H1 (cell line): ENCODE data around the gene GRM8. TPM values are rescaled to one million over a fixed set of nuclear protein-coding genes. Genes with fewer than 3 reads are reported as not detected.

ENCODE experiments used
- CEBPB ChIP-seq: IDR thresholded peaks from 2 replicates; pipeline ENCODE4 v1.6.1; 2012; ENCODE audit warnings: low read depth, low read length
- KDM4A ChIP-seq: IDR thresholded peaks from one replicate; pipeline ENCODE4 v1.7.1; 2012; ENCODE audit warnings: low read depth, mild to moderate bottlenecking, moderate library complexity, low read length, inconsistent platforms; ENCODE audit not compliant: severe bottlenecking
- KDM5A ChIP-seq: fragments of 200-600 bp; IDR thresholded peaks from 2 replicates; pipeline ENCODE4 v1.7.1; 2012; ENCODE audit warnings: mild to moderate bottlenecking, low read length, inconsistent platforms, mixed read lengths
- RFX5 ChIP-seq: IDR thresholded peaks from 2 replicates; pipeline ENCODE4 v1.6.1; 2011; ENCODE audit warnings: low read depth, low read length, improper control_type of control experiment, borderline replicate concordance
- RNF2 ChIP-seq: fragments of 200-900, 300-1000 bp; sonication (generic); IDR thresholded peaks from 2 replicates; pipeline ENCODE4 v1.7.1; 2016; ENCODE audit warnings: borderline replicate concordance, low read depth, mild to moderate bottlenecking, antibody characterized with exemption, low read length; ENCODE audit not compliant: poor library complexity, severe bottlenecking; ENCODE audit errors: missing control alignments
- SIX5 ChIP-seq: IDR thresholded peaks from 2 replicates; pipeline ENCODE4 v1.6.1; 2011; ENCODE audit warnings: mild to moderate bottlenecking, low read depth, low read length
- SUZ12 ChIP-seq: fragments of 200-600 bp; sonication (generic); IDR thresholded peaks from 2 replicates; pipeline ENCODE4 v1.6.1; 2012; ENCODE audit warnings: mild to moderate bottlenecking, inconsistent platforms, low read length, moderate library complexity, mixed read lengths
- USF2 ChIP-seq: IDR thresholded peaks from 2 replicates; pipeline ENCODE4 v1.6.1; 2011; ENCODE audit warnings: low read length, improper control_type of control experiment
- polyA plus RNA-seq, 7 experiments: library from polyadenylated mRNA; depleted of rRNA in 3 of 7; stranded (reverse) in 5 of 7; unstranded in 2 of 7; fragments of >200 nt in 5 of 7; fragments of 200-250 nt in 2 of 7; gene quantifications; 1 replicate in 5 of 7; 2 replicates in 1 of 7; 4 replicates in 1 of 7; pipeline versions ENCODE4 v1.2.1 to v1.2.3, GENCODE V29; 2011 to 2013; ENCODE audit warnings: missing spikeins in 2 of 7, mixed read lengths in 2 of 7
- total RNA-seq: library from RNA; stranded (reverse); fragmentation: NEBNext Ultra II Directional; extraction: Animal tissue kit (Norgen Biotek cat#: 25700); gene quantifications from 2 replicates; pipeline ENCODE4 v1.2.1, GENCODE V29; 2021
- TF ChIP-seq, protein P1 (sequence below): IDR thresholded peaks from 2 replicates; pipeline ENCODE4 v1.6.1; 2012; ENCODE audit warnings: low read length, inconsistent platforms

Gene GRM8
- total and polyA plus RNA-seq, 2 of the 8 experiments (the other 6 are each of a cell fraction or from before 2014, with no cell fraction given), result 2.6 to 2.8 TPM

GRCh38 chr7:126723966-126724544 lies 528.7 kb downstream of the GRM8 start (continued):
- TF ChIP-seq KDM4A (no peak), KDM5A (no peak), SUZ12 (no peak), USF2 (no peak), RFX5 (no peak), CEBPB (no peak), SIX5 (no peak), RNF2 (no peak)
- TF ChIP-seq, protein P1, sequence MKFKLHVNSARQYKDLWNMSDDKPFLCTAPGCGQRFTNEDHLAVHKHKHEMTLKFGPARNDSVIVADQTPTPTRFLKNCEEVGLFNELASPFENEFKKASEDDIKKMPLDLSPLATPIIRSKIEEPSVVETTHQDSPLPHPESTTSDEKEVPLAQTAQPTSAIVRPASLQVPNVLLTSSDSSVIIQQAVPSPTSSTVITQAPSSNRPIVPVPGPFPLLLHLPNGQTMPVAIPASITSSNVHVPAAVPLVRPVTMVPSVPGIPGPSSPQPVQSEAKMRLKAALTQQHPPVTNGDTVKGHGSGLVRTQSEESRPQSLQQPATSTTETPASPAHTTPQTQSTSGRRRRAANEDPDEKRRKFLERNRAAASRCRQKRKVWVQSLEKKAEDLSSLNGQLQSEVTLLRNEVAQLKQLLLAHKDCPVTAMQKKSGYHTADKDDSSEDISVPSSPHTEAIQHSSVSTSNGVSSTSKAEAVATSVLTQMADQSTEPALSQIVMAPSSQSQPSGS, result no peak
